GM21447 (cell line): ENCODE measurements around the gene RFNG.

Experiments used
- ATAC-seq: cut with Tn5 transposase; IDR thresholded peaks from one replicate; pipeline ENCODE4 v1.9.1; 2021; ENCODE audit not compliant: unreplicated experiment

Gene RFNG

GRCh38 chr17:82004517-82005455 lies 46.8 kb downstream of the RFNG start:
- no peak for ATAC-seq

GRCh38 chr17:82003411-82004381 lies 47.9 kb downstream of the RFNG start:
- no peak for ATAC-seq

DNA sequence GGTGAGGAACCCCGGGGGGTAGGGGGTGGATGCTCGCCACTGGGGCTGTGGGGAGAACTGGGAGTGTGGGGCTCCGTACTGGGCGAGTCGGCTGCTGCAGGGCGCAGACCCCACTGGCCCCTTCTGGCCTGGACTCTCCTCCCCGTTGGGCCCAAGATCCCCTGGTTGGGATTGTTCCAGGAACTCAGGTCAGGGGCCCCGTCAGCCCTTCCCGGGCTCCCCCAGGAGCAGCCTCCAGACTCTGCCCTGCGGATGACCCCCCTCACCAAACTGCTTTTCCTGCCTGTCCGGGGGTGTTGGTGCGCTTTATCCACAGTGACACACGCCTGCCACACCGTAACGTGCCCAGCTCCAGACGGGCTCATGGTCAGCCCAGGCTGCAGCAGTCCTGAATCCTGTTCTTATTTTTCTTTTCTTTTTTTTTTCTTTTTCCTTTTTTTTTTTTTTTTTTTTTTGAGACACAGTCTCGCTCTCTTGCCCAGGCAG lies 50.0 kb downstream of the RFNG start:
- ATAC-seq: no peak

- no peak for ATAC-seq
These were observed 50.6 kb downstream of the RFNG start for GRCh38 chr17:82000803-82001570.

GRCh38 chr17:81999976-82000802 lies 51.4 kb downstream of the RFNG start:
- ATAC-seq: no peak

DNA sequence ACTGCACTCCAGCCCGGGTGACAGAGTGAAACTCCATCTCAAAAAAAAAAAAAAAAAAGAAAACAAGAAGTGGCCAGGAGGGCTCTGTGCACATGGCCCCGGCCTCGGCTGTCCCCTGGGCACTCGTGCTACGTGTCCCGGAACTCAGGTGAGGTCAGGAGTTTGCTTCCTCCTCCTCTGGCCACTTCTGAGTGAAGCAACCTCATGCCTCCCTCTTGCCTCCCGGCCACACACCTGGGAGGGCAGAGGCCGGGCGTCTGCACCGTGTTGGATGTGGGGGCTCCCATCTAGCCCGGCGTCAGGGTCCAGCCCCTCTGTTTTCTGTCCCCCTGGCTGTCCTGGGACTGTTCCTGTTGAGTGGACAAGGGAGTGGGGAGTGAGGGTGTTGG lies 52.0 kb downstream of the RFNG start:
- no peak for ATAC-seq

DNA sequence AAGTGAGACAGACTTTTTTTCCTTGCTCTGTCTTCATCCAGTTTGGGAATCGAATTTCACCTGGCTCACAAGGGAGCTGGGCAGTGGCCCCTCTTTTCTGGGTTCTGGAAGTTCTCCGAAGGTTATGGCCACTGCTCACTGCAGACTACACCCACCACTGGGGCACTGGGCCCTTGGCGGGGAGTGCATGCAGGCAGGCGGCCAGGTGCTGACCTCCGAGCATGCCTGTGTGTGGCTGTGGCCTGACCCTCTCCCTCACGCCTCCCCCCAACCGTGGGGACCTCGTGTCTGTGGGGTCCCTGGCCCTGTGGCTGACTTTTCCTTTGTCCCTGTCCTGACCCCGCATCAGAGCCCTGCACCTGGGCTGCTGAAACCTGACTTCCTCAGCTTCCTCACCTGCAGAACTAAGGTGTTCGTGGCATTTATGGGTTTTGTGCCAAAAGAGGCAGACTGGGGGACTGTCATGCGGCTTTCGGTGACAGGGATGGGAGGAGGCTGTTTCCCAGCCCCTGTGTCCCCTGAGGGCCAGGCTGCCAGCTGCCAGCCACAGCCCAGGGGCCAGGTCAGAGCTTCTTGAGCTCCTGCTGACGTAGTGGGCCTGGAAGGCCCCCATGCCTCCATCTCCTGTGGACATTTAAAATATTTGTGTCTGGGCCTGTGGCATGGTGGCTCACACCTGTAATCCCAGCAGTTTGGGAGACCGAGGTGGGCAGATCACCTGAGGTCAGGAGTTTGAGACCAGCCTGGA lies 52.7 kb downstream of the RFNG start:
- no peak for ATAC-seq

- ATAC-seq: no peak
These were observed 53.4 kb downstream of the RFNG start for GRCh38 chr17:81998212-81998611.
